ENCODE data around the gene LYRM1.

DNA sequence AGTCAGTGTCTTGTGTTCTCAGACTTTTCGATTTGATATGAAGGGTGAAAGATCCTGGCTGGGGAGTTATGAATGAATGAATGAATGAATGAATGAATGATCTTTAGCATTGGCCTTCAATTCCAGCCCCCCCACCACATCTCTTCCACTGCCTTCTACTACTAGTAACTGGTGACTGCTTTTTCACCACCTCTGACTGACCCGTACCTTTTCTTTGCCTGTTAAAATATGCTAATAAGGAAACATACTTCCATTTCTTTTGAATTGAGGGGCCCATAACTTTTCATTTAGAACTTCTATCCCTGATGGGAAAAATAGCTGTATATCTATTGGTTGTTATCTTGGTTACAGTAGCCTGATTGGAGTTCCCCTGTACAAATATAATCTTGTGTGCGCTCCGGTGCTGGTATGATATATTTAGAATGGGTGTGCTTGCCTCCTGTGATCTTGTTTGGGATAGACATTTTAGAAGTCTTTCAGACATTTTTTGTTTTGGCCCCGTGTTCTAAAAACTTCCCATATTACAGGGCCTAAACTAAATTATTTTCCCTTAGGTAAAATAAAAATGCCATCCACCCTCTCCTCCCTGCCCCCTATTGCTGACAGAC lies 3.4 kb downstream of the LYRM1 start:
- TF ChIP-seq, protein P1, sequence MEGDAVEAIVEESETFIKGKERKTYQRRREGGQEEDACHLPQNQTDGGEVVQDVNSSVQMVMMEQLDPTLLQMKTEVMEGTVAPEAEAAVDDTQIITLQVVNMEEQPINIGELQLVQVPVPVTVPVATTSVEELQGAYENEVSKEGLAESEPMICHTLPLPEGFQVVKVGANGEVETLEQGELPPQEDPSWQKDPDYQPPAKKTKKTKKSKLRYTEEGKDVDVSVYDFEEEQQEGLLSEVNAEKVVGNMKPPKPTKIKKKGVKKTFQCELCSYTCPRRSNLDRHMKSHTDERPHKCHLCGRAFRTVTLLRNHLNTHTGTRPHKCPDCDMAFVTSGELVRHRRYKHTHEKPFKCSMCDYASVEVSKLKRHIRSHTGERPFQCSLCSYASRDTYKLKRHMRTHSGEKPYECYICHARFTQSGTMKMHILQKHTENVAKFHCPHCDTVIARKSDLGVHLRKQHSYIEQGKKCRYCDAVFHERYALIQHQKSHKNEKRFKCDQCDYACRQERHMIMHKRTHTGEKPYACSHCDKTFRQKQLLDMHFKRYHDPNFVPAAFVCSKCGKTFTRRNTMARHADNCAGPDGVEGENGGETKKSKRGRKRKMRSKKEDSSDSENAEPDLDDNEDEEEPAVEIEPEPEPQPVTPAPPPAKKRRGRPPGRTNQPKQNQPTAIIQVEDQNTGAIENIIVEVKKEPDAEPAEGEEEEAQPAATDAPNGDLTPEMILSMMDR (IDR thresholded peaks at IDR 0.05; ENCODE audit: poor library complexity, severe bottlenecking) = no peak
- TF ChIP-seq EP300 (conservative IDR thresholded peaks at IDR 0.05; ENCODE audit: poor library complexity, severe bottlenecking) (no peak), EZH2 (IDR thresholded peaks at IDR 0.05; ENCODE audit: borderline replicate concordance, insufficient read depth, low read length, poor library complexity, severe bottlenecking) (no peak), POLR2AphosphoS5 (IDR thresholded peaks at IDR 0.05) (no peak)
- TF ChIP-seq, protein P2, sequence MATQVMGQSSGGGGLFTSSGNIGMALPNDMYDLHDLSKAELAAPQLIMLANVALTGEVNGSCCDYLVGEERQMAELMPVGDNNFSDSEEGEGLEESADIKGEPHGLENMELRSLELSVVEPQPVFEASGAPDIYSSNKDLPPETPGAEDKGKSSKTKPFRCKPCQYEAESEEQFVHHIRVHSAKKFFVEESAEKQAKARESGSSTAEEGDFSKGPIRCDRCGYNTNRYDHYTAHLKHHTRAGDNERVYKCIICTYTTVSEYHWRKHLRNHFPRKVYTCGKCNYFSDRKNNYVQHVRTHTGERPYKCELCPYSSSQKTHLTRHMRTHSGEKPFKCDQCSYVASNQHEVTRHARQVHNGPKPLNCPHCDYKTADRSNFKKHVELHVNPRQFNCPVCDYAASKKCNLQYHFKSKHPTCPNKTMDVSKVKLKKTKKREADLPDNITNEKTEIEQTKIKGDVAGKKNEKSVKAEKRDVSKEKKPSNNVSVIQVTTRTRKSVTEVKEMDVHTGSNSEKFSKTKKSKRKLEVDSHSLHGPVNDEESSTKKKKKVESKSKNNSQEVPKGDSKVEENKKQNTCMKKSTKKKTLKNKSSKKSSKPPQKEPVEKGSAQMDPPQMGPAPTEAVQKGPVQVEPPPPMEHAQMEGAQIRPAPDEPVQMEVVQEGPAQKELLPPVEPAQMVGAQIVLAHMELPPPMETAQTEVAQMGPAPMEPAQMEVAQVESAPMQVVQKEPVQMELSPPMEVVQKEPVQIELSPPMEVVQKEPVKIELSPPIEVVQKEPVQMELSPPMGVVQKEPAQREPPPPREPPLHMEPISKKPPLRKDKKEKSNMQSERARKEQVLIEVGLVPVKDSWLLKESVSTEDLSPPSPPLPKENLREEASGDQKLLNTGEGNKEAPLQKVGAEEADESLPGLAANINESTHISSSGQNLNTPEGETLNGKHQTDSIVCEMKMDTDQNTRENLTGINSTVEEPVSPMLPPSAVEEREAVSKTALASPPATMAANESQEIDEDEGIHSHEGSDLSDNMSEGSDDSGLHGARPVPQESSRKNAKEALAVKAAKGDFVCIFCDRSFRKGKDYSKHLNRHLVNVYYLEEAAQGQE (IDR thresholded peaks at IDR 0.05; ENCODE audit: borderline replicate concordance) = no peak

Measured in neural cell (in vitro differentiated cells).